Esophagus muscularis mucosa (tissue), 4 donors: ENCODE results near the gene PARP1. TPM values are rescaled to one million over a fixed set of nuclear protein-coding genes. Genes with fewer than 3 reads are reported as not detected.

Source experiments
- DNase-seq: peaks from one replicate; pipeline ENCODE4 v3.0.0-alpha.2; 2017; ENCODE audit errors: extremely low spot score
- H3K27ac ChIP-seq, 4 donors: fragments of 200-600 bp; sonication (generic); replicated peaks in 1 of 4; 1 replicate in 3 of 4; 2 replicates in 1 of 4; pipeline ENCODE4 v1.5.1; 2016 to 2019; ENCODE audit warnings: mild to moderate bottlenecking in 1 of 4
- H3K27me3 ChIP-seq, 4 donors: fragments of 200-600 bp; sonication (generic); one replicate each; pipeline versions ENCODE4 v1.5.1 to v1.6.0; 2016 to 2019
- H3K36me3 ChIP-seq, 4 donors: fragments of 200-600 bp; sonication (generic); one replicate each; pipeline ENCODE4 v1.5.1; 2016 to 2019
- H3K4me1 ChIP-seq, 4 donors: fragments of 200-600 bp; sonication (generic); one replicate each; pipeline ENCODE4 v1.5.1; 2016 to 2019
- H3K4me3 ChIP-seq, 4 donors: fragments of 200-600 bp; sonication (generic); 1 replicate in 2 of 4; 2 replicates in 2 of 4; pipeline ENCODE4 v1.5.1; 2016 to 2019; ENCODE audit warnings: mild to moderate bottlenecking in 4 of 4, moderate library complexity in 1 of 4
- H3K9me3 ChIP-seq, 4 donors: fragments of 200-600 bp; sonication (generic); 1 replicate in 3 of 4; 2 replicates in 1 of 4; pipeline ENCODE4 v1.5.1; 2016 to 2019
- CTCF ChIP-seq, 3 experiments: fragments of 200-600 bp in 2 of 3; fragments of 450-650 bp in 1 of 3; sonication (generic) in 2 of 3; IDR thresholded peaks; one replicate each; pipeline ENCODE4 v1.5.1; 2017 to 2019; ENCODE audit warnings: antibody characterized with exemption in 3 of 3, mild to moderate bottlenecking in 2 of 3, moderate library complexity in 1 of 3
- EP300 ChIP-seq: sonication (generic); formaldehyde crosslinking; IDR thresholded peaks from one replicate; pipeline ENCODE4 v1.6.1; 2017; ENCODE audit warnings: antibody characterized with exemption
- POLR2A ChIP-seq: fragments of 450-650 bp; IDR thresholded peaks from one replicate; pipeline ENCODE4 v1.6.1; 2017; ENCODE audit warnings: antibody characterized with exemption, moderate library complexity, mild to moderate bottlenecking, low read depth
- POLR2AphosphoS5 ChIP-seq, 2 donors: sonication (generic); formaldehyde crosslinking; IDR thresholded peaks; one replicate each; pipeline ENCODE4 v1.6.1; 2017; ENCODE audit warnings: antibody characterized with exemption in 2 of 2
- WGBS: methylation state at CpG from one replicate; pipeline ENCODE4 v1.1.5; 2018; 5-methylcytosine and 5-hydroxymethylcytosine counted together
- intact Hi-C: fragments of 100-400 bp; cut with DNase I; formaldehyde crosslinking; loops from one replicate; pipeline ENCODE4 v1.15.1; 2023
- total RNA-seq, 4 donors: library from RNA; depleted of rRNA; stranded (reverse); fragments of >200 nt; gene quantifications; one replicate each; pipeline versions ENCODE4 v1.1.0 to v1.2.1, GENCODE V29; 2016

PARP1 gene
- total RNA-seq, 4 donors from 2014 or later: 103 to 136 (median 108) TPM

GRCh38 chr1:226453015-226453704 is 45.3 kb upstream of the PARP1 start:
- Histone ChIP-seq H3K27me3 (no peaks in the 10 kb centered on the region), H3K9me3 (no peaks in the 10 kb centered on the region), H3K36me3 (no peaks in the 10 kb centered on the region), H3K4me1 (no peaks in the 10 kb centered on the region), H3K4me3 (no peak overlapping the region), H3K27ac (no peak overlapping the region)
- intact Hi-C loops: no loop called here
- no peak for DNase-seq
- TF ChIP-seq POLR2AphosphoS5 (IDR thresholded peaks at IDR 0.05): no peak
- no peak for TF ChIP-seq POLR2A
- TF ChIP-seq EP300: no peak
- TF ChIP-seq CTCF (IDR thresholded peaks at IDR 0.05): no peak
- WGBS: 90% methylated on average over 7 of the region's 7 CpGs

- Histone ChIP-seq H3K4me1 (no peaks in the 10 kb centered on the region), H3K36me3 (no peaks in the 10 kb centered on the region), H3K9me3 (no peaks in the 10 kb centered on the region), H3K27ac (no peak overlapping the region), H3K27me3 (no peaks in the 10 kb centered on the region), H3K4me3 (no peak overlapping the region)
- DNase-seq: no peak
- intact Hi-C loops: no loop called here
- TF ChIP-seq CTCF (IDR thresholded peaks at IDR 0.05) (no peak), EP300 (no peak), POLR2AphosphoS5 (IDR thresholded peaks at IDR 0.05) (no peak), POLR2A (no peak)
- 70% methylated on average over 2 of the region's 2 CpGs for WGBS
These were observed 42.8 kb upstream of the PARP1 start for GRCh38 chr1:226450688-226451087.

GRCh38 chr1:226449823-226450222 is 41.9 kb upstream of the PARP1 start:
- Histone ChIP-seq H3K4me3 (no peak overlapping the region), H3K27ac (no peak overlapping the region), H3K27me3 (peaks cover 0 to 5% (median 0%) of the 10 kb centered on the region in 4 donors), H3K9me3 (no peaks in the 10 kb centered on the region), H3K36me3 (no peaks in the 10 kb centered on the region), H3K4me1 (no peaks in the 10 kb centered on the region)
- DNase-seq: no peak
- no peak for TF ChIP-seq POLR2AphosphoS5 (IDR thresholded peaks at IDR 0.05)
- TF ChIP-seq CTCF (IDR thresholded peaks at IDR 0.05): no peak
- no peak for TF ChIP-seq POLR2A
- no peak for TF ChIP-seq EP300
- intact Hi-C loops: no loop called here
- WGBS: 96% methylated on average over 5 of the region's 5 CpGs

- 89% methylated on average over 4 of the region's 4 CpGs for WGBS
These were observed 40.2 kb upstream of the PARP1 start for GRCh38 chr1:226447932-226448665.

More at GRCh38 chr1:226447932-226448665, 40.2 kb upstream of the PARP1 start:
- no peak for TF ChIP-seq CTCF (IDR thresholded peaks at IDR 0.05)
- no peak for TF ChIP-seq EP300
- no peak for TF ChIP-seq POLR2AphosphoS5 (IDR thresholded peaks at IDR 0.05)
- TF ChIP-seq POLR2A: no peak
- Histone ChIP-seq H3K27ac (no peak overlapping the region), H3K4me3 (no peak overlapping the region), H3K9me3 (no peaks in the 10 kb centered on the region), H3K4me1 (no peaks in the 10 kb centered on the region), H3K36me3 (no peaks in the 10 kb centered on the region), H3K27me3 (peaks cover 0 to 10% (median 0%) of the 10 kb centered on the region in 4 donors)
- intact Hi-C loops: no loop called here
- DNase-seq: no peak
